Neural cell (in vitro differentiated cells): Measurements from ENCODE around the gene TEKT2. TPM values are rescaled to one million over a fixed set of nuclear protein-coding genes. Genes with fewer than 3 reads are reported as not detected.

Source experiments
- H2AFZ ChIP-seq: fragments of 200-600, 300-800 bp; sonication (generic), shearing (Covaris generic); 2 replicates; pipeline ENCODE4 v1.6.0; 2014; ENCODE audit warnings: low read depth, mild to moderate bottlenecking, antibody characterized with exemption, low read length, moderate library complexity
- H3F3A ChIP-seq: fragments of 200-600 bp; shearing (Covaris generic); 2 replicates; pipeline ENCODE4 v1.6.1; 2016; ENCODE audit warnings: mild to moderate bottlenecking, moderate library complexity, mixed read lengths, antibody characterized with exemption, low read length; ENCODE audit not compliant: insufficient read depth, poor library complexity, severe bottlenecking
- H3K27ac ChIP-seq: fragments of 200-600, 300-800 bp; sonication (generic), shearing (Covaris generic); 2 replicates; pipeline ENCODE4 v1.5.1; 2014; ENCODE audit warnings: mild to moderate bottlenecking, low read length, moderate library complexity
- H3K27me3 ChIP-seq: fragments of 300-800, 200-600 bp; sonication (generic), shearing (Covaris generic); 2 replicates; pipeline ENCODE4 v1.6.0; 2014; ENCODE audit warnings: mild to moderate bottlenecking, low read depth, low read length, moderate library complexity; ENCODE audit not compliant: insufficient read depth
- H3K36me3 ChIP-seq: fragments of 300-800, 200-600 bp; sonication (generic), shearing (Covaris generic); 2 replicates; pipeline ENCODE4 v1.5.1; 2014; ENCODE audit warnings: mild to moderate bottlenecking, antibody characterized with exemption, low read length, moderate library complexity; ENCODE audit not compliant: insufficient read depth
- H3K4me2 ChIP-seq: fragments of 300-800, 200-600 bp; sonication (generic), shearing (Covaris generic); 2 replicates; pipeline ENCODE4 v1.6.0; 2014; ENCODE audit warnings: mild to moderate bottlenecking, low read length
- H3K4me3 ChIP-seq: fragments of 300-800, 200-600 bp; sonication (generic), shearing (Covaris generic); 2 replicates; pipeline ENCODE4 v1.5.1; 2014; ENCODE audit warnings: mild to moderate bottlenecking, low read length, moderate library complexity
- H3K79me2 ChIP-seq: fragments of 200-600 bp; shearing (Covaris generic); replicated peaks from 2 replicates; pipeline ENCODE4 v1.6.0; 2014; ENCODE audit warnings: mild to moderate bottlenecking, low read length, moderate library complexity; ENCODE audit not compliant: insufficient read depth
- H3K9ac ChIP-seq: fragments of 300-800, 200-600 bp; sonication (generic), shearing (Covaris generic); 2 replicates; pipeline ENCODE4 v1.6.1; 2016; ENCODE audit warnings: mild to moderate bottlenecking, low read length, mixed read lengths
- H3K9me2 ChIP-seq: fragments of 200-600 bp; shearing (Covaris generic); 2 replicates; pipeline ENCODE4 v1.6.1; 2016; ENCODE audit warnings: mild to moderate bottlenecking, low read length, mixed read lengths; ENCODE audit not compliant: insufficient read depth
- H3K9me3 ChIP-seq: fragments of 200-600, 300-800 bp; sonication (generic), shearing (Covaris generic); 2 replicates; pipeline ENCODE4 v1.6.1; 2016; ENCODE audit warnings: mild to moderate bottlenecking, mixed run types, low read length, moderate library complexity, mixed read lengths
- H4K20me1 ChIP-seq: fragments of 200-600 bp; shearing (Covaris generic); 2 replicates; pipeline ENCODE4 v1.6.1; 2016; ENCODE audit warnings: mild to moderate bottlenecking, mixed run types; ENCODE audit not compliant: insufficient read depth
- EP300 ChIP-seq: fragments of 450-650 bp; conservative IDR thresholded peaks from 2 replicates; pipeline ENCODE4 v1.6.1; 2014; ENCODE audit warnings: antibody characterized with exemption, mild to moderate bottlenecking, moderate library complexity; ENCODE audit not compliant: poor library complexity, severe bottlenecking
- EZH2 ChIP-seq: fragments of 200-600, 300-800 bp; shearing (Covaris generic), sonication (generic); IDR thresholded peaks from 2 replicates; pipeline ENCODE4 v1.6.1; 2014; ENCODE audit warnings: antibody characterized with exemption, low read length, borderline replicate concordance, mild to moderate bottlenecking; ENCODE audit not compliant: insufficient read depth, poor library complexity, severe bottlenecking
- MXI1 ChIP-seq: fragments of 450-650 bp; conservative IDR thresholded peaks from 2 replicates; pipeline ENCODE4 v1.6.1; 2014; ENCODE audit warnings: antibody characterized with exemption, mild to moderate bottlenecking; ENCODE audit not compliant: poor library complexity, severe bottlenecking
- POLR2AphosphoS5 ChIP-seq: IDR thresholded peaks from 2 replicates; pipeline ENCODE4 v1.6.1; 2012
- RAD21 ChIP-seq: fragments of 450-650 bp; conservative IDR thresholded peaks from 2 replicates; pipeline ENCODE4 v1.6.1; 2014; ENCODE audit warnings: antibody characterized with exemption, mild to moderate bottlenecking, moderate library complexity
- REST ChIP-seq: IDR thresholded peaks from 2 replicates; pipeline ENCODE4 v1.6.1; 2012; ENCODE audit warnings: borderline replicate concordance
- SMC3 ChIP-seq: fragments of 450-650 bp; conservative IDR thresholded peaks from 2 replicates; pipeline ENCODE4 v1.6.1; 2014; ENCODE audit warnings: antibody characterized with exemption, mild to moderate bottlenecking, moderate library complexity; ENCODE audit not compliant: poor library complexity
- TAF1 ChIP-seq: IDR thresholded peaks from 2 replicates; pipeline ENCODE4 v1.6.1; 2012; ENCODE audit warnings: low read depth
- polyA plus RNA-seq: library from polyadenylated mRNA; depleted of rRNA; stranded (reverse); fragments of >200 nt; gene quantifications from 2 replicates; pipeline ENCODE4 v1.2.3, GENCODE V29; 2014
- TF ChIP-seq, protein P1 (sequence below): fragments of 450-650 bp; IDR thresholded peaks from 2 replicates; pipeline ENCODE4 v1.5.1; 2014; ENCODE audit warnings: antibody characterized with exemption, mild to moderate bottlenecking, moderate library complexity; ENCODE audit not compliant: poor library complexity, severe bottlenecking

Gene TEKT2
- polyA plus RNA-seq, 1 donor from 2014 or later: 32.1 TPM

DNA sequence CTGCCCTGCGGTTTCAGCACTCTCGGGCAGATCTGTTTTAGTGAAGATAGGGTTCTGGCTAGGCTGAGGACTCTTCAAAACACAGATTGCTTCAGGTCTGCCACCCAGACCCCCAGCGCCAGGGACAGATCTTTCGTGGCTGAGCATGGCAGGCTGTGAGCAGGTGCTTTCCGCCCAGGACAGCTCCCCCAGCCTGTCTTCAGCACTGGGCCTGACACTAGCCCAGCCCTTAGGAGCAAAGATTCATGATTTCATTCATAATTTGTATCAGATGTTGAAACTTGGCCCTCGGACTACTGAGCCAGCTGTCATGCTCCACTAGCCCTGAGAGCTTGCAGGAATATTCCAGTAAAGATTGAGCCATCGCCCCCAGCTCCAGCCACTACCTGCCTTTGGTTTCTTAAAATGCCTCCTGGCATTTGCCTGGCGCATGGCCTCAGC is 10.7 kb downstream of the TEKT2 start:
- H3K9ac ChIP-seq: no peak overlapping the region
- no peaks in the 10 kb centered on the region for H4K20me1 ChIP-seq
- no peaks in the 10 kb centered on the region for H3K27me3 ChIP-seq
- no peaks in the 10 kb centered on the region for H3K9me3 ChIP-seq
- TF ChIP-seq EP300: no peak
- TF ChIP-seq POLR2AphosphoS5: no peak
- TF ChIP-seq, protein P1, sequence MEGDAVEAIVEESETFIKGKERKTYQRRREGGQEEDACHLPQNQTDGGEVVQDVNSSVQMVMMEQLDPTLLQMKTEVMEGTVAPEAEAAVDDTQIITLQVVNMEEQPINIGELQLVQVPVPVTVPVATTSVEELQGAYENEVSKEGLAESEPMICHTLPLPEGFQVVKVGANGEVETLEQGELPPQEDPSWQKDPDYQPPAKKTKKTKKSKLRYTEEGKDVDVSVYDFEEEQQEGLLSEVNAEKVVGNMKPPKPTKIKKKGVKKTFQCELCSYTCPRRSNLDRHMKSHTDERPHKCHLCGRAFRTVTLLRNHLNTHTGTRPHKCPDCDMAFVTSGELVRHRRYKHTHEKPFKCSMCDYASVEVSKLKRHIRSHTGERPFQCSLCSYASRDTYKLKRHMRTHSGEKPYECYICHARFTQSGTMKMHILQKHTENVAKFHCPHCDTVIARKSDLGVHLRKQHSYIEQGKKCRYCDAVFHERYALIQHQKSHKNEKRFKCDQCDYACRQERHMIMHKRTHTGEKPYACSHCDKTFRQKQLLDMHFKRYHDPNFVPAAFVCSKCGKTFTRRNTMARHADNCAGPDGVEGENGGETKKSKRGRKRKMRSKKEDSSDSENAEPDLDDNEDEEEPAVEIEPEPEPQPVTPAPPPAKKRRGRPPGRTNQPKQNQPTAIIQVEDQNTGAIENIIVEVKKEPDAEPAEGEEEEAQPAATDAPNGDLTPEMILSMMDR: no peak
- no peak for TF ChIP-seq REST
- no peak for TF ChIP-seq TAF1
- no peak for TF ChIP-seq SMC3
- TF ChIP-seq MXI1: no peak
- TF ChIP-seq RAD21: no peak
- TF ChIP-seq EZH2: no peak
- no peak overlapping the region for H2AFZ ChIP-seq
- no peak overlapping the region for H3K27ac ChIP-seq
- no peaks in the 10 kb centered on the region for H3K9me2 ChIP-seq
- no peak overlapping the region for H3K4me3 ChIP-seq
- H3F3A ChIP-seq: no peaks in the 10 kb centered on the region
- H3K36me3 ChIP-seq: no peaks in the 10 kb centered on the region
- peaks cover 11% of the 10 kb centered on the region for H3K79me2 ChIP-seq
- H3K4me2 ChIP-seq: no peak overlapping the region

DNA sequence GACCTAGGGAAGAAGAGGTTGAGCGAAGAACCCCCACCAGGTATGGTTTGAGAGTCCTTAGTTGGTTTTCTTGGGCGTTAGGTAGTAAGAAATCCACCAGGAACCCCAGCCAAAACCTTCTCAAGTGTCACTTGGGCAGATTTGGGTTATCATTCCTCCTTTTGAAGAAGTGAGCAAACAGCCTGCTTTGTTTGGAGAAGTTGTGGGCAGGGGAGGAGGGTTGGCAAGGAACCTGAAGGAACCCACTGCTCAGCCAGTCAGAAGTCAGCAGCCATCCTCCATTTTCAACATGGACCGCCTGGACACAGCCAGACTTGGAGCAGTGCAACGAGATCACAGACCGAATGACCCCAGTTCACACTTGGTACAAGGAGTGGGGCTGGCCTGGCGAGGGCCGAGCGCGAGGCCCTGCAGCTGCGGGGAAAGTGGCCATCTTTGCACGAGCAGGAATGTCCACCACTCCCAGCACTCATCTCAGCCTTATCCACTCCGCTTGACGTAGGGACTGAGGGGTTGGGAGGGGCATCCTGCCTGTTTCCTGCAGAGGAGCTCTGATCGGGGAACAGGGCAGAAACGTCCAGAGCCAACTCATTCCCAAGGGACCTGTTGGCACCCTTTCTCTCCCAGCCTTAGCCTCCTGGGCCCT is 12.0 kb downstream of the TEKT2 start:
- H3K27ac ChIP-seq: no peak overlapping the region
- no peaks in the 10 kb centered on the region for H3K36me3 ChIP-seq
- H3K9me2 ChIP-seq: no peaks in the 10 kb centered on the region
- no peaks in the 10 kb centered on the region for H3F3A ChIP-seq
- H2AFZ ChIP-seq: no peak overlapping the region
- no peak overlapping the region for H3K4me3 ChIP-seq
- TF ChIP-seq SMC3: no peak
- TF ChIP-seq POLR2AphosphoS5: no peak
- TF ChIP-seq REST: no peak
- no peak for TF ChIP-seq TAF1
- no peak for TF ChIP-seq RAD21
- TF ChIP-seq EP300: no peak
- TF ChIP-seq, protein P1: no peak
- no peak for TF ChIP-seq MXI1
- TF ChIP-seq EZH2: no peak
- no peak overlapping the region for H3K9ac ChIP-seq
- H3K4me2 ChIP-seq: no peak overlapping the region
- H3K27me3 ChIP-seq: no peaks in the 10 kb centered on the region
- H3K9me3 ChIP-seq: no peaks in the 10 kb centered on the region
- H3K79me2 ChIP-seq: no peaks in the 10 kb centered on the region
- H4K20me1 ChIP-seq: no peaks in the 10 kb centered on the region
